ENCODE data around the gene APOA1.
A peak's percentile ranks its signal among the peaks of the same experiment; 100 is the strongest.

The APOA1 gene

DNA sequence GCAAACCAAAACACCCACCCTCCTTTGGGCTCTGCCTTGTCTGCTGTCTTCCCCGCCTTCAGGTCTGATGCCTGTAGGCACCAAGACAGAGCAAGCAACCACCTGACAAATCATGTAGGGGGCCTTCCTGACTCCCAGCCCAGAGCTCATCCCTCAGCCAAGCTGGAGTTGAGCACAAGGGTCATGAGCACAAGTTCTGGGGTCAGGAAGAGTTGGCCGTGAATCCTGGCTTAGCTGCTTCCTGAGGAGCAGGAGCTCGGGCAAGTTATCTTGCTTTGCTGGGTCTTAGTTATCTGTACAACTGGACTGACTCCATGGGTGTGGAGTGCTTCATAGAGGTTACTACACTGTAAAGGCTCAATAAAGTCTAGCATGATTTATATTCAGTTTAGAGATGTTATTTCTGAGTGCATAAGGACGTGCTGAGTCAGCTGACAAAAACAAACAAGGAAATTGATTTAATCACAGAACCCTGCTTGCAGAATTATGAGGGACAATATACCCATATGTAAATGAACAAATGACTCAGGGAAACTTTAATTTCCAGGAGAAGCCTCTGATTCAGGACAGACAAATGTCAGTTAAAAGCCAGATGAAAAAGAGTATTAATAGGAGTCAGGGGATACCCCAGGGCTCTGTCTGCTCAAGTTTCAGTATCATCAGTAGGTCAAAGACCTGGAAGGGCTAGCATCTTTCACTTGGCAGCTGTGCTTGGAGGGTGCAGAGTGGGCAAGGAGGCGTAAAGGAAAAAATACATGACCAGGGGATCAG is 15.0 kb upstream of the APOA1 start:
- no peak overlapping the region for H3K4me3 ChIP-seq (ENCODE audit: low read depth, low read length)
- TF ChIP-seq, protein P1, sequence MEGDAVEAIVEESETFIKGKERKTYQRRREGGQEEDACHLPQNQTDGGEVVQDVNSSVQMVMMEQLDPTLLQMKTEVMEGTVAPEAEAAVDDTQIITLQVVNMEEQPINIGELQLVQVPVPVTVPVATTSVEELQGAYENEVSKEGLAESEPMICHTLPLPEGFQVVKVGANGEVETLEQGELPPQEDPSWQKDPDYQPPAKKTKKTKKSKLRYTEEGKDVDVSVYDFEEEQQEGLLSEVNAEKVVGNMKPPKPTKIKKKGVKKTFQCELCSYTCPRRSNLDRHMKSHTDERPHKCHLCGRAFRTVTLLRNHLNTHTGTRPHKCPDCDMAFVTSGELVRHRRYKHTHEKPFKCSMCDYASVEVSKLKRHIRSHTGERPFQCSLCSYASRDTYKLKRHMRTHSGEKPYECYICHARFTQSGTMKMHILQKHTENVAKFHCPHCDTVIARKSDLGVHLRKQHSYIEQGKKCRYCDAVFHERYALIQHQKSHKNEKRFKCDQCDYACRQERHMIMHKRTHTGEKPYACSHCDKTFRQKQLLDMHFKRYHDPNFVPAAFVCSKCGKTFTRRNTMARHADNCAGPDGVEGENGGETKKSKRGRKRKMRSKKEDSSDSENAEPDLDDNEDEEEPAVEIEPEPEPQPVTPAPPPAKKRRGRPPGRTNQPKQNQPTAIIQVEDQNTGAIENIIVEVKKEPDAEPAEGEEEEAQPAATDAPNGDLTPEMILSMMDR (IDR thresholded peaks at IDR 0.05; ENCODE audit: insufficient read depth, low read depth, low read length, missing control alignments): no peak
- DNase-seq (ENCODE audit: low read depth): peak; percentile 47

GRCh38 chr11:116851626-116852025 is 14.2 kb upstream of the APOA1 start:
- TF ChIP-seq, protein P1 (IDR thresholded peaks at IDR 0.05; ENCODE audit: insufficient read depth, low read depth, low read length, missing control alignments): no peak
- H3K4me3 ChIP-seq (ENCODE audit: low read depth, low read length): no peak overlapping the region

GRCh38 chr11:116849486-116849885 is 12.1 kb upstream of the APOA1 start:
- no peak overlapping the region for H3K4me3 ChIP-seq (ENCODE audit: low read depth, low read length)
- TF ChIP-seq, protein P1 (IDR thresholded peaks at IDR 0.05; ENCODE audit: insufficient read depth, low read depth, low read length, missing control alignments): no peak
- no peak for DNase-seq (ENCODE audit: low read depth)

More at GRCh38 chr11:116851626-116852025, 14.2 kb upstream of the APOA1 start:
- DNase-seq (ENCODE audit: low read depth): no peak

- TF ChIP-seq, protein P1 (IDR thresholded peaks at IDR 0.05; ENCODE audit: insufficient read depth, low read depth, low read length, missing control alignments): no peak
- DNase-seq (ENCODE audit: low read depth): no peak
- H3K4me3 ChIP-seq (ENCODE audit: low read depth, low read length): no peak overlapping the region
Measured at GRCh38 chr11:116849060-116849459, 11.6 kb upstream of the APOA1 start.

DNA sequence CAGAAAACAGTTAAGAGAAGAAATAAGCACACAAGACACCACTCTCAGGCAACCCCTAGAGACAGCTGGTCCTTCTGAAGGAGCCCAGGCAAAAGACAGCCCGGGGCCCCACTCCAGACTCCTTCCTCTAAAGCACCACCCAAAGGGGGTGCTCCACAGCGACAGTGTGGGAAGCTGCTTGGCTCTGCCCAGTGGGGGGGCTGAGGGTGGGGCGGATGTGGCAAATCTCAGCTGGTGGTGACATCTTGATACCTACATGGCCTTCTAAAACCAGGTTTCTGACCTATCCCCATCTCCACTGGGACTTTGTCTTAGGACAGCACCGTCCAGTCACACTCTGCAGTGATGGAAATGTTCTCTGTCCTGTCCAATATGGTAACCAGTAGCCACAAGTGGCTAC is 10.2 kb upstream of the APOA1 start:
- no peak overlapping the region for H3K4me3 ChIP-seq (ENCODE audit: low read depth, low read length)
- TF ChIP-seq, protein P1 (IDR thresholded peaks at IDR 0.05; ENCODE audit: insufficient read depth, low read depth, low read length, missing control alignments): no peak
- DNase-seq (ENCODE audit: low read depth): no peak

DNA sequence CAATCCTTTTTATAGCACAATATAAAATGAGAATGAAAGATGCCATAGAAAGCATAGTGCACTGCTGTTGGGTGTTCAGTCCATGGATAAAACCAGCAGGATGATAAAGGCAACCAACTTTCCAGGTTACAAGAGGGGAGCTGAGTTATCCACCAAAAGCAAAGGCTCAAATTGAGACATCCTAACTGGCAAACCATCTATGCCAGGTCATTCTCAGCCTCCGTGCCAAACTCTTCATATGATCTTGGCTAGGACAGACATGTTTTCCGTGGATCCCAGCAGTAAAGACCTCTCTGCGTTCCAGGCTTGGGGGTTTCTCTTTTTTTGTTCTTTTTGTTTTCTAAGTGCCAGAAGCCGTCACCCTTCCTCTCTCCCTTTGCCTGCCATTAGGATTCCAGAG is 7.3 kb upstream of the APOA1 start:
- no peak for DNase-seq (ENCODE audit: low read depth)
- no peak overlapping the region for H3K4me3 ChIP-seq (ENCODE audit: low read depth, low read length)
- TF ChIP-seq, protein P1 (IDR thresholded peaks at IDR 0.05; ENCODE audit: insufficient read depth, low read depth, low read length, missing control alignments): no peak

DNA sequence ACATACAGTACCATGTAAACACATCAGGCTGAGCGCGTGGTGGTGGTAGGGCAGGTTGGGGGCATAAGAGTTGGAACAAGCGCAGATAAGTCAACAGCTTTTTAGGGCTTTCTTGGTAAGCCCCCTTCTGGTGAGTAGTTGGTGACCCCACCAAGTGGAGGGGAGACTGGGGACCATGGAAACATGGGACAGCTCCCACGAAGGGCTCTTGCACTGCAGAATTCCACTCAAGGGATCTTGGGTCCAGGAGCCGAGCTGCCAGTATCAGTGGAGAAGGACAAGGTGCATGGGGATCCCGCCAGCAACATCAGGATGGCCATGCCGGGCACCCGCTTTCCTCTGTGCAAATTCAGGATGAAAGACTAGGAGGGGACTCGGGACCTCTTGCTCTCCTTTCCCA is 6.2 kb upstream of the APOA1 start:
- TF ChIP-seq, protein P1 (IDR thresholded peaks at IDR 0.05; ENCODE audit: insufficient read depth, low read depth, low read length, missing control alignments): no peak
- DNase-seq (ENCODE audit: low read depth): no peak
- no peak overlapping the region for H3K4me3 ChIP-seq (ENCODE audit: low read depth, low read length)
